HEK293 (cell line): ENCODE results near the gene SLC2A5.

Experiments
- CTCF ChIA-PET: fragments of 350-600 bp; formaldehyde crosslinking; extraction: SDS; loops from one replicate; lab custom pipeline; 2021; ENCODE audit warnings: antibody characterized with exemption; lab: Yijun Ruan, JAX
- POLR2A ChIA-PET: fragments of 300-600 bp; formaldehyde crosslinking; extraction: SDS; loops from one replicate; lab custom pipeline; 2020; ENCODE audit warnings: antibody characterized with exemption, inconsistent platforms; lab: Yijun Ruan, JAX
- H3K27ac ChIP-seq: fragments of 200-500 bp; sonication (Bioruptor generic); 2 replicates; pipeline ENCODE4 v1.5.1; 2014; ENCODE audit warnings: low read depth, low read length, control low read depth, inconsistent platforms; ENCODE audit errors: extremely low read depth
- H3K36me3 ChIP-seq, 2 experiments: fragments of 200-500 bp in 1 of 2; sonication (Bioruptor generic) in 1 of 2; 1 replicate in 1 of 2; 2 replicates in 1 of 2; pipeline ENCODE4 v1.5.1; 2014 to 2017; ENCODE audit warnings: inconsistent platforms in 2 of 2, low read length in 2 of 2; ENCODE audit not compliant: control insufficient read depth in 2 of 2, insufficient read depth in 1 of 2
- H3K4me1 ChIP-seq: fragments of 200-500 bp; sonication (Bioruptor generic); 2 replicates; pipeline ENCODE4 v1.5.1; 2014; ENCODE audit warnings: mild to moderate bottlenecking, low read length, inconsistent platforms; ENCODE audit not compliant: control insufficient read depth, insufficient read depth
- H3K4me3 ChIP-seq: 2 replicates; pipeline ENCODE4 v1.5.1; 2011; ENCODE audit warnings: low read depth, mild to moderate bottlenecking, control low read depth, low read length, moderate library complexity
- H3K9me3 ChIP-seq: fragments of 200-500 bp; sonication (Bioruptor generic); 2 replicates; pipeline ENCODE4 v1.5.1; 2014; ENCODE audit warnings: low read depth, low read length, inconsistent platforms; ENCODE audit not compliant: control insufficient read depth, insufficient read depth
- EGR2 ChIP-seq: fragments of 450-650 bp; formaldehyde crosslinking; IDR thresholded peaks from 2 replicates; pipeline ENCODE4 v1.5.1; 2016; ENCODE audit warnings: low read depth, missing biosample characterization, missing genetic modification characterization
- GLI2 ChIP-seq: fragments of 450-650 bp; formaldehyde crosslinking; IDR thresholded peaks from 2 replicates; pipeline ENCODE4; 2017; ENCODE audit warnings: missing biosample characterization, missing genetic modification characterization, low read depth, borderline replicate concordance
- KLF7 ChIP-seq: fragments of 450-650 bp; formaldehyde crosslinking; IDR thresholded peaks from 2 replicates; pipeline ENCODE4 v1.5.1; 2016; ENCODE audit warnings: missing biosample characterization, missing genetic modification characterization, borderline replicate concordance
- REST ChIP-seq: fragments of 450-650 bp; formaldehyde crosslinking; IDR thresholded peaks from 2 replicates; pipeline ENCODE4 v1.5.1; 2016; ENCODE audit warnings: missing biosample characterization, missing genetic modification characterization
- TRIM28 ChIP-seq: IDR thresholded peaks from 2 replicates; pipeline ENCODE4 v1.6.1; 2011; ENCODE audit warnings: low read length, control low read depth, borderline replicate concordance
- ZBTB7A ChIP-seq: fragments of 450-650 bp; formaldehyde crosslinking; IDR thresholded peaks from 2 replicates; pipeline ENCODE4 v1.5.1; 2016; ENCODE audit warnings: low read depth, missing biosample characterization, missing genetic modification characterization
- ZNF211 ChIP-seq: fragments of 450-650 bp; formaldehyde crosslinking; IDR thresholded peaks from 2 replicates; pipeline ENCODE4 v1.5.1; 2016; ENCODE audit warnings: low read depth, missing biosample characterization, missing genetic modification characterization
- ZNF214 ChIP-seq: fragments of 450-650 bp; formaldehyde crosslinking; IDR thresholded peaks from 2 replicates; pipeline ENCODE4 v1.5.1; 2017; ENCODE audit warnings: missing biosample characterization, mild to moderate bottlenecking, missing genetic modification characterization, borderline replicate concordance
- ZNF266 ChIP-seq: fragments of 450-650 bp; formaldehyde crosslinking; IDR thresholded peaks from 2 replicates; pipeline ENCODE4 v1.5.1; 2016; ENCODE audit warnings: missing biosample characterization, missing genetic modification characterization, low read depth
- ZNF280C ChIP-seq: fragments of 450-650 bp; formaldehyde crosslinking; IDR thresholded peaks from 2 replicates; pipeline ENCODE4 v1.5.1; 2016; ENCODE audit warnings: missing biosample characterization, missing genetic modification characterization
- ZNF747 ChIP-seq: fragments of 450-650 bp; formaldehyde crosslinking; IDR thresholded peaks from 2 replicates; pipeline ENCODE4 v1.5.1; 2016; ENCODE audit warnings: missing biosample characterization, missing genetic modification characterization
- TF ChIP-seq, protein P1 (sequence below): fragments of 450-650 bp; formaldehyde crosslinking; IDR thresholded peaks from 2 replicates; pipeline ENCODE4 v1.5.1; 2017; ENCODE audit warnings: missing biosample characterization, missing genetic modification characterization
- TF ChIP-seq, protein P2 (sequence below): fragments of 450-650 bp; formaldehyde crosslinking; IDR thresholded peaks from 2 replicates; pipeline ENCODE4 v1.5.1; 2017; ENCODE audit warnings: missing biosample characterization, missing genetic modification characterization
- TF ChIP-seq, protein P3 (sequence below): fragments of 450-650 bp; IDR thresholded peaks from 2 replicates; pipeline ENCODE4 v1.5.1; 2018; ENCODE audit warnings: missing biosample characterization, missing genetic modification characterization
- TF ChIP-seq, protein P4 (sequence below): fragments of 450-650 bp; formaldehyde crosslinking; IDR thresholded peaks from 2 replicates; pipeline ENCODE4 v1.5.1; 2016; ENCODE audit warnings: missing biosample characterization, missing genetic modification characterization
- TF ChIP-seq, protein P5 (sequence below): fragments of 450-650 bp; formaldehyde crosslinking; IDR thresholded peaks from 2 replicates; pipeline ENCODE4 v1.5.1; 2016; ENCODE audit warnings: missing biosample characterization, missing genetic modification characterization
- TF ChIP-seq, protein P6 (sequence below): fragments of 450-650 bp; formaldehyde crosslinking; IDR thresholded peaks from 2 replicates; pipeline ENCODE4 v1.5.1; 2016; ENCODE audit warnings: missing biosample characterization, missing genetic modification characterization

Gene SLC2A5

DNA sequence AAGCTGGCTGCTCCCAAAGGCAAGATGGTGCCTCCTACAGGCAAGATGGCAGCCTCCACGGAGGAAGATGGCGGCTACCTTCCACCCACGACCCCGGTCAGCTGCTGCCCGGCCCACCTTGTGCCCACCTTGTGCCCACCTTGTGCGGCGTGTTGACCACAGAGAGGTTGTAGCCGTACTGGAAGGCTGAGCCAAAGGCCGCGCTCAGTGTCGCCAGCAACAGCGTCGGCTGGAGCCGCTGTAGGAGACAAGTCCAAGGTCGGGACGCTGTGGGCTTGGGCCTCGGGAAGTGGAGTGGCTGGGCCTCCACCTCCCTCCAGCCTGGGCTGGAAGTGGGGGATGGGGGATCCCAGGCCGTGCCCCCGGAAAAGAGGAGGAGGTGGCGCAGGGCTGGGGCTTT, 44.6 kb downstream of the SLC2A5 start (continued):
- TF ChIP-seq, protein P1, sequence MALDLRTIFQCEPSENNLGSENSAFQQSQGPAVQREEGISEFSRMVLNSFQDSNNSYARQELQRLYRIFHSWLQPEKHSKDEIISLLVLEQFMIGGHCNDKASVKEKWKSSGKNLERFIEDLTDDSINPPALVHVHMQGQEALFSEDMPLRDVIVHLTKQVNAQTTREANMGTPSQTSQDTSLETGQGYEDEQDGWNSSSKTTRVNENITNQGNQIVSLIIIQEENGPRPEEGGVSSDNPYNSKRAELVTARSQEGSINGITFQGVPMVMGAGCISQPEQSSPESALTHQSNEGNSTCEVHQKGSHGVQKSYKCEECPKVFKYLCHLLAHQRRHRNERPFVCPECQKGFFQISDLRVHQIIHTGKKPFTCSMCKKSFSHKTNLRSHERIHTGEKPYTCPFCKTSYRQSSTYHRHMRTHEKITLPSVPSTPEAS (tag by site-specific recombination): no peak
- TF ChIP-seq ZNF747: no peak
- TF ChIP-seq ZBTB7A: no peak
- no peak for TF ChIP-seq TRIM28
- no peak for TF ChIP-seq REST
- no peak for TF ChIP-seq ZNF266 (tag by site-specific recombination)

DNA sequence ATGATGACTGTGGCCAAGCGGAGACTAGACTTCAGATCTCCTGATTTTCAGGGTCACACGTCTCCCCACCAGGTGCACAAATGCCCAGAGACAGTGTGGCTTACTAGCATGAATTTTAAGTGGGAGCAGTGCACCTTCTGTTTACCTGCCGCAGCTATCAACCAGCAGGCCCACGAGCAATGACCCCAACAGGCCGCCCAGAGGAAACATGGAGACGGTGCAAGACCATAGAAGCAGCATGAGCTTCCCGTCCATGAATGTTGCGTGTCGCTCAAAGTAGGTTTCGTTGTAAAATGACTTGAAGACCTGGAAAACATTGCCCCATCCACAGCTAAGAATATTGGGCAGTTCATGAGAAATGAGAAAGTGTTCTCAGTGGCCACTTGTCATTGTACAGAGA, 46.7 kb downstream of the SLC2A5 start:
- Histone ChIP-seq H3K4me3 (no peak overlapping the region), H3K9me3 (no peaks in the 10 kb centered on the region), H3K36me3 (no peaks in the 10 kb centered on the region), H3K4me1 (no peaks in the 10 kb centered on the region), H3K27ac (no peak overlapping the region)
- ChIA-PET CTCF (interaction anchor here (0.6 to 2.3 kb wide), 2 partner anchors 18 to 60 kb away, joined by 3 to 9 read pairs; no protein-coding TSS in a partner anchor), POLR2A (interaction anchor here (0.7 kb wide), 1 partner anchor 97 kb away, joined by 3 read pairs; no protein-coding TSS in a partner anchor)
- TF ChIP-seq KLF7 (tag by site-specific recombination): no peak
- no peak for TF ChIP-seq ZNF211 (tag by site-specific recombination)
- TF ChIP-seq, protein P2, sequence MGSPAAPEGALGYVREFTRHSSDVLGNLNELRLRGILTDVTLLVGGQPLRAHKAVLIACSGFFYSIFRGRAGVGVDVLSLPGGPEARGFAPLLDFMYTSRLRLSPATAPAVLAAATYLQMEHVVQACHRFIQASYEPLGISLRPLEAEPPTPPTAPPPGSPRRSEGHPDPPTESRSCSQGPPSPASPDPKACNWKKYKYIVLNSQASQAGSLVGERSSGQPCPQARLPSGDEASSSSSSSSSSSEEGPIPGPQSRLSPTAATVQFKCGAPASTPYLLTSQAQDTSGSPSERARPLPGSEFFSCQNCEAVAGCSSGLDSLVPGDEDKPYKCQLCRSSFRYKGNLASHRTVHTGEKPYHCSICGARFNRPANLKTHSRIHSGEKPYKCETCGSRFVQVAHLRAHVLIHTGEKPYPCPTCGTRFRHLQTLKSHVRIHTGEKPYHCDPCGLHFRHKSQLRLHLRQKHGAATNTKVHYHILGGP (tag by site-specific recombination): no peak
- no peak for TF ChIP-seq ZNF280C (tag by site-specific recombination)
- TF ChIP-seq, protein P3, sequence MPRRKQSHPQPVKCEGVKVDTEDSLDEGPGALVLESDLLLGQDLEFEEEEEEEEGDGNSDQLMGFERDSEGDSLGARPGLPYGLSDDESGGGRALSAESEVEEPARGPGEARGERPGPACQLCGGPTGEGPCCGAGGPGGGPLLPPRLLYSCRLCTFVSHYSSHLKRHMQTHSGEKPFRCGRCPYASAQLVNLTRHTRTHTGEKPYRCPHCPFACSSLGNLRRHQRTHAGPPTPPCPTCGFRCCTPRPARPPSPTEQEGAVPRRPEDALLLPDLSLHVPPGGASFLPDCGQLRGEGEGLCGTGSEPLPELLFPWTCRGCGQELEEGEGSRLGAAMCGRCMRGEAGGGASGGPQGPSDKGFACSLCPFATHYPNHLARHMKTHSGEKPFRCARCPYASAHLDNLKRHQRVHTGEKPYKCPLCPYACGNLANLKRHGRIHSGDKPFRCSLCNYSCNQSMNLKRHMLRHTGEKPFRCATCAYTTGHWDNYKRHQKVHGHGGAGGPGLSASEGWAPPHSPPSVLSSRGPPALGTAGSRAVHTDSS (tag by site-specific recombination): no peak
- no peak for TF ChIP-seq EGR2
- TF ChIP-seq, protein P4, sequence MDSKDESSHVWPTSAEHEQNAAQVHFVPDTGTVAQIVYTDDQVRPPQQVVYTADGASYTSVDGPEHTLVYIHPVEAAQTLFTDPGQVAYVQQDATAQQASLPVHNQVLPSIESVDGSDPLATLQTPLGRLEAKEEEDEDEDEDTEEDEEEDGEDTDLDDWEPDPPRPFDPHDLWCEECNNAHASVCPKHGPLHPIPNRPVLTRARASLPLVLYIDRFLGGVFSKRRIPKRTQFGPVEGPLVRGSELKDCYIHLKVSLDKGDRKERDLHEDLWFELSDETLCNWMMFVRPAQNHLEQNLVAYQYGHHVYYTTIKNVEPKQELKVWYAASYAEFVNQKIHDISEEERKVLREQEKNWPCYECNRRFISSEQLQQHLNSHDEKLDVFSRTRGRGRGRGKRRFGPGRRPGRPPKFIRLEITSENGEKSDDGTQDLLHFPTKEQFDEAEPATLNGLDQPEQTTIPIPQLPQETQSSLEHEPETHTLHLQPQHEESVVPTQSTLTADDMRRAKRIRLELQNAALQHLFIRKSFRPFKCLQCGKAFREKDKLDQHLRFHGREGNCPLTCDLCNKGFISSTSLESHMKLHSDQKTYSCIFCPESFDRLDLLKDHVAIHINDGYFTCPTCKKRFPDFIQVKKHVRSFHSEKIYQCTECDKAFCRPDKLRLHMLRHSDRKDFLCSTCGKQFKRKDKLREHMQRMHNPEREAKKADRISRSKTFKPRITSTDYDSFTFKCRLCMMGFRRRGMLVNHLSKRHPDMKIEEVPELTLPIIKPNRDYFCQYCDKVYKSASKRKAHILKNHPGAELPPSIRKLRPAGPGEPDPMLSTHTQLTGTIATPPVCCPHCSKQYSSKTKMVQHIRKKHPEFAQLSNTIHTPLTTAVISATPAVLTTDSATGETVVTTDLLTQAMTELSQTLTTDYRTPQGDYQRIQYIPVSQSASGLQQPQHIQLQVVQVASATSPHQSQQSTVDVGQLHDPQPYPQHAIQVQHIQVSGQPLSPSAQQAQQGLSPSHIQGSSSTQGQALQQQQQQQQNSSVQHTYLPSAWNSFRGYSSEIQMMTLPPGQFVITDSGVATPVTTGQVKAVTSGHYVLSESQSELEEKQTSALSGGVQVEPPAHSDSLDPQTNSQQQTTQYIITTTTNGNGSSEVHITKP (tag by site-specific recombination): no peak
- TF ChIP-seq, protein P5, sequence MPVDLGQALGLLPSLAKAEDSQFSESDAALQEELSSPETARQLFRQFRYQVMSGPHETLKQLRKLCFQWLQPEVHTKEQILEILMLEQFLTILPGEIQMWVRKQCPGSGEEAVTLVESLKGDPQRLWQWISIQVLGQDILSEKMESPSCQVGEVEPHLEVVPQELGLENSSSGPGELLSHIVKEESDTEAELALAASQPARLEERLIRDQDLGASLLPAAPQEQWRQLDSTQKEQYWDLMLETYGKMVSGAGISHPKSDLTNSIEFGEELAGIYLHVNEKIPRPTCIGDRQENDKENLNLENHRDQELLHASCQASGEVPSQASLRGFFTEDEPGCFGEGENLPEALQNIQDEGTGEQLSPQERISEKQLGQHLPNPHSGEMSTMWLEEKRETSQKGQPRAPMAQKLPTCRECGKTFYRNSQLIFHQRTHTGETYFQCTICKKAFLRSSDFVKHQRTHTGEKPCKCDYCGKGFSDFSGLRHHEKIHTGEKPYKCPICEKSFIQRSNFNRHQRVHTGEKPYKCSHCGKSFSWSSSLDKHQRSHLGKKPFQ (tag by site-specific recombination): no peak
- TF ChIP-seq, protein P6, sequence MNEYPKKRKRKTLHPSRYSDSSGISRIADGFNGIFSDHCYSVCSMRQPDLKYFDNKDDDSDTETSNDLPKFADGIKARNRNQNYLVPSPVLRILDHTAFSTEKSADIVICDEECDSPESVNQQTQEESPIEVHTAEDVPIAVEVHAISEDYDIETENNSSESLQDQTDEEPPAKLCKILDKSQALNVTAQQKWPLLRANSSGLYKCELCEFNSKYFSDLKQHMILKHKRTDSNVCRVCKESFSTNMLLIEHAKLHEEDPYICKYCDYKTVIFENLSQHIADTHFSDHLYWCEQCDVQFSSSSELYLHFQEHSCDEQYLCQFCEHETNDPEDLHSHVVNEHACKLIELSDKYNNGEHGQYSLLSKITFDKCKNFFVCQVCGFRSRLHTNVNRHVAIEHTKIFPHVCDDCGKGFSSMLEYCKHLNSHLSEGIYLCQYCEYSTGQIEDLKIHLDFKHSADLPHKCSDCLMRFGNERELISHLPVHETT: no peak
- TF ChIP-seq ZBTB7A: no peak
- TF ChIP-seq ZNF214 (tag by site-specific recombination): no peak
- no peak for TF ChIP-seq GLI2
